Fibroblast of pulmonary artery (primary cell): ENCODE measurements around the gene PFDN5.
A peak's percentile ranks its signal among the peaks of the same experiment; 100 is the strongest.
"Not testable (repeated sequence)": the region's sequence is repeated elsewhere in the genome, so short reads cannot be mapped to it uniquely, and the experiment has no call there.

Experiments
- DNase-seq: peaks from one replicate; pipeline ENCODE4 v3.0.0-alpha.2; 2010; ENCODE audit warnings: low read depth
- H3K4me3 ChIP-seq: replicated peaks from 2 replicates; pipeline ENCODE4 v1.5.1; 2011; ENCODE audit warnings: low read depth, mild to moderate bottlenecking, control low read depth, low read length, moderate library complexity
- TF ChIP-seq, protein P1 (sequence below): IDR thresholded peaks from 2 replicates; pipeline ENCODE4 v1.5.1; 2011; ENCODE audit warnings: mild to moderate bottlenecking, control low read depth, low read length, inconsistent platforms; ENCODE audit errors: missing control alignments

Gene PFDN5

DNA sequence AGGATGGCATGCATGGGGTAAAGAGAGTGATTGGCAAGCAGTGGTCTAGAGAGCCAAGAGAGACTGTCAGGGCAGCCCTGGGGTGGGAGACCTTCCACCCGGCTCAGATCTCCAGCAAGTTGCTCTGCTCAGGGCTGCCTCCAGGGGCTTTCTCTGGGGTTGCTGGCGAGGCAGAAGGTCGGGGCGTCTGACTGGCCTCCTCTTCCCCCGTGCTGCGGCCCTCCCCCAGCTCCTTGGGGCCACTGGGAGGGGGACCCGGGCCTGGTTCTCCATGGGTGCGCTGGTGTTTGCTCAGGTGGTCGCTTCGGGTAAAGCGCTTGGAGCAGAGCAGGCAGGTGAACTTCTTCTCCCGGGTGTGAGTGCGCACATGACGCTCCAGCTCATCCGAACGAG, 32.7 kb downstream of the PFDN5 start:
- TF ChIP-seq, protein P1, sequence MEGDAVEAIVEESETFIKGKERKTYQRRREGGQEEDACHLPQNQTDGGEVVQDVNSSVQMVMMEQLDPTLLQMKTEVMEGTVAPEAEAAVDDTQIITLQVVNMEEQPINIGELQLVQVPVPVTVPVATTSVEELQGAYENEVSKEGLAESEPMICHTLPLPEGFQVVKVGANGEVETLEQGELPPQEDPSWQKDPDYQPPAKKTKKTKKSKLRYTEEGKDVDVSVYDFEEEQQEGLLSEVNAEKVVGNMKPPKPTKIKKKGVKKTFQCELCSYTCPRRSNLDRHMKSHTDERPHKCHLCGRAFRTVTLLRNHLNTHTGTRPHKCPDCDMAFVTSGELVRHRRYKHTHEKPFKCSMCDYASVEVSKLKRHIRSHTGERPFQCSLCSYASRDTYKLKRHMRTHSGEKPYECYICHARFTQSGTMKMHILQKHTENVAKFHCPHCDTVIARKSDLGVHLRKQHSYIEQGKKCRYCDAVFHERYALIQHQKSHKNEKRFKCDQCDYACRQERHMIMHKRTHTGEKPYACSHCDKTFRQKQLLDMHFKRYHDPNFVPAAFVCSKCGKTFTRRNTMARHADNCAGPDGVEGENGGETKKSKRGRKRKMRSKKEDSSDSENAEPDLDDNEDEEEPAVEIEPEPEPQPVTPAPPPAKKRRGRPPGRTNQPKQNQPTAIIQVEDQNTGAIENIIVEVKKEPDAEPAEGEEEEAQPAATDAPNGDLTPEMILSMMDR, result peak; percentile 3
- no peak for DNase-seq
- H3K4me3 ChIP-seq, result no peak overlapping the region

DNA sequence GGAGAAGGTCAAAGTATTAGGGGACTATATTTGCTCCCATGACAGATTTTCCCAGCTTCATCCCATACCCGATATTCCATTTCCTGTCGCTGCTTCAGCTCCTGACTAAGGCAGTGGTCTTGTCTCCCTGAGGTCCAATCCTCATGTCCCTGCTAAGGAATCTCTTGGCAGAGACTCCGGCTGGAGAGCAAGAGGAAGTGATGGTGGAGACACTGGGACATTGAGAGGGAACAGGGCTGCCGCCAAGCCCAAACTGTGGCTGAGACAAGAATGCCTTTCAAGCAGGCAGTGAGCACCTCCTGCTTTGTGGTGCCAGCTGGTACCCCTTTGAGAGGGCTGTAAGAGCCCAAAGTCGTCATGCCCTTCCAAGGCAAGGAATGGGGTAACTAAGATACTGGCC, 35.3 kb downstream of the PFDN5 start:
- TF ChIP-seq, protein P1, result no peak
- DNase-seq, result no peak
- no peak overlapping the region for H3K4me3 ChIP-seq

- not testable (repeated sequence) for H3K4me3 ChIP-seq, DNase-seq
Measured at GRCh38 chr12:53332339-53332738, 37.0 kb downstream of the PFDN5 start.

DNA sequence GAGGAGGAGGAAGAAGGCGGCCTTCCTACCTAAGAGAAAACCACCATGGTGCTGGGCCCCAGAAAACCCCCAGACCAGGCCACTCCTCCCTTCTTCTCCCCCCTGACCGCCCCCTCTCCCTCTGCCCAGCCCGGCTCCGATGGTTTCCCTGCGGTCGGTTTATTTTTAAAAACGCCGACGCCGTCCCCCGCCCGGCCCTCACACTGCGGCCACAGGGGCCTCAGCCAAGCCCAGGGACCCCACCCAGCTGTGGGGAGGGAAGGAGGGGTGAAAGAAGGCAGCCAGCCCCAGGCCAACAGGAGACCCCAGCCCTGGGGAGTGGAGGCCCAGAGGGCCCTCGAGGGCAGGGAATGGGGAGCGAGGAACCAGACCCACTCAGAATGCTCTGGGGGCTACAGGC, 37.4 kb downstream of the PFDN5 start:
- TF ChIP-seq, protein P1, result no peak
- DNase-seq, result no peak
- no peak overlapping the region for H3K4me3 ChIP-seq

GRCh38 chr12:53333289-53333688, 37.9 kb downstream of the PFDN5 start:
- TF ChIP-seq, protein P1, result no peak
- H3K4me3 ChIP-seq, result no peak overlapping the region
- no peak for DNase-seq

DNA sequence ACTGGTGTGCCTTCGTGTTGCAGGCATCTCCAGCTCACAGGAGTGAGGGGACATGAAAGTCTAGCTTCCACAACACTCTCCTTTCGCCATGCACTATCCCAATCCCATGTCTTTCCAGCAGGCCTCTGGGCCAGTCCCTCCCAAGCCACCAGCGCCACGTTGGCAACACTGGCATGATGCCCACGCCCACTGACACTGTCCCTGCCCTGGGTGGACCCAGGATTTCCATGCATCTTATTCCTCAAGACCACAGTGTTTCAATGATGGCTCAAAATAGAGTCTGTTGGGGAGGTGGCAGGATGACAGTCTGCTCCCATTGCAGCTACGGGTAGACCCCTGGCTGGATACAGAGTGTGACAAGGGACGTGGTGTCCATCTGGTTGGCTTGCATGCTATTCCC, 38.5 kb downstream of the PFDN5 start:
- DNase-seq, result no peak
- TF ChIP-seq, protein P1, result no peak
- no peak overlapping the region for H3K4me3 ChIP-seq

- DNase-seq, result no peak
- H3K4me3 ChIP-seq, result no peak overlapping the region
- TF ChIP-seq, protein P1, result no peak
Measured at GRCh38 chr12:53334822-53335221, 39.5 kb downstream of the PFDN5 start.

DNA sequence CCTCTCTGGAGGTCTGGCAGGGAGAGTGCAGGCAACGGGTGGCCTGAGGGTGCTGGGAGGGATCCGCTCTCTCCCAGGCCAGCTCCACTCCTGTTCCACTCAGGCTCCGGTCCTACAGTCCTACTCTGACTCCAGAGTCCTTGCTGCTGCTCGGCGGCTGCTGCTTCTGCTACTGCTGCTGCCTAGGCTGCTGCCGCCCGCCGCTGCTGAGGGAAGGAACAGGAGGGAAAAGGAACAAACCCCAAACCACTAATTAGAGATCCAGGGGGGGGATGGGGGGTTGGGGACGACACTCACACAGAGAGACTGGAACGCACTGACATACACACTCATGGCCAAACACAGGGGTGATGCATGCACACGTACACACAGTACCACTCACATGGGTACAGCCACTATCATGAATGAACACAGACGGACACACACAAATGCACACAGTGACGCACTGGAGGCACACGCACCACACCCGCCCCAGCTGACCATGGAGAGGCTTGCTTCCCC, 40.9 kb downstream of the PFDN5 start, which contains the start of gene SP7:
Gene SP7 (minus strand): TSS at position 174 of the 501 bp plus-strand sequence. CDS start 708 bp downstream, outside the sequence.
- TF ChIP-seq, protein P1, result no peak
- no peak within 1 kb of the TSS for H3K4me3 ChIP-seq

More for the DNA sequence above, 40.9 kb downstream of the PFDN5 start, which contains the start of gene SP7:
- DNase-seq, result no peak
